COLO829 (cell line): ENCODE data around the gene ATP7B.

ENCODE experiments used
- DNase-seq: peaks from one replicate; pipeline ENCODE4 v3.0.0; 2012; ENCODE audit warnings: low spot score

ATP7B gene

DNA sequence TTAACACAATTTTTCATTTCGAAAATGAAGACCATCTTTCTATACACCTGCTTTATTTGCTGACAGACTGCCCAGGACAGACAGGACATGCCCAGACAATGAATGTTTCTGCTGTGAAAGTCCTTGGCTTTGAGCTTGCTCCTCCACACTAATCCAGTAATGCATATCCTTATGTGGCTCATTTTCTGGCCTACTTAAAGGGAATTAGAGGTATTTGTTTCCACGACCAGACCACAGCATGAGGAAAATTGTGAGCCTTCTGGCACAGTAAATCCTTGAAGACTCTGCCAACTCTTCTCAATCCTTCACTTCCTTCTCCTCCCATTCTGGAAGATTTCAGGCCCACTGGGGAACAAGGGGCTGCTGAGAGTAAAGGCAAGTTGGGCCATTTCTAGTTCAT lies 123.8 kb downstream of the ATP7B start:
- DNase-seq, result no peak

DNA sequence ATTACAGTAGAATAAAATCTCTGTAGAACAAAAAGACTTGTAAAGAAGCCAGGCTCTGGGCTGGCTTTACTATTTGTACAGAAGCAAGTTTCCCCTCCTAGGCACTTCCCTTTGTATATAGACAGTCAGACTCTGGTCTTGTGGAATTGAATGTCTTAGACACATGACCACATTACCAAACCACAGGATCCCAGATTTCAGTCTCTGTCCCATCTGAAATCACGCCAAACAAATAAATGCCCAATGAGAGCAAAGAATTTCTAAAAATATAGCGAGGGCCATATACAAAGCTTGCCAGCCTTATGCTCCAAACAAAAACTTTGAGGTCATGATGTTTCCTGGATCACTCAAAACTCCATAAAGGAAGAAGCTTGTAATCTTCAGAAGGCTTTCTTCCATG lies 125.6 kb downstream of the ATP7B start:
- DNase-seq, result no peak

DNA sequence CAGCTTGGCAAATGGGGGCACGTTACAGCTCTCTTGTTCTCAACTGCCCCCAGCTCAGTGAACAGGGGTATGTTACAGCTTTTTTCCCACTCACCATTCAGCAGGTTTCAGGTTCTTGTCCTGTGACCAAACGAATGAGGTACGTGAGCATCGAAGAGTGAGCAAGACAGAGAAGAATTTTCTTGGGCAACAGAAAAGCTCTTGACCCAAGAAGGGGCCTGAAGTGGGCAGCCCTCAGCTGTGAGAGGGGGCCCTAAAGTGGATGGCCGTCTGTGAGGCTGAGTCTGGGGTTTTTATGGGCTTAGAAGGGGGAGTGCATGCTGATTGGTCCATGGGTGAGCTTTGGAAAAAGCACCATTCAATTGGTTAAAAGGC lies 128.0 kb downstream of the ATP7B start:
- no peak for DNase-seq
